Measurements from ENCODE around the gene CDYL. TPM values are rescaled to one million over a fixed set of nuclear protein-coding genes. Genes with fewer than 3 reads are reported as not detected.

The CDYL gene
- total RNA-seq, 1 donor from 2014 or later: 74.1 TPM

DNA sequence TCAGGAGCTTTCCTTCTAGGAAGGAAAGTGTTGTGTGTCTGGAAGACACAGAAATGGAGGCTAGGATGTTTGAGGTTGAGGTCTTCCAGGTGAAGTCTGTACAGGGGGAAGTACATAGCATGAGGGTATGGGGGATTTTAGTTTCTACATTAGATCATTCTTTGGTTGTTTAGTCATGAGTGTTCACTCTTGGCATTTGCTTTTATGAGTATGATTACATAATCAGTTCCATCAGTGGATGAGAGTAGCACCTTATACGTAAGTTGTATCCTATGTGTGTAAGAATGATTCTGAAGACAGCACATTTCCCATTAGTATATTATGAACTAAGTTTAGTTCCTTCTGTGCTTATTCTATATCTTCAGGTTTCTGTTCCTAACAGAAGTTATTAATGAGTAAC, 1.9 kb downstream of the CDYL start:
- Mint-ChIP-seq H3K27ac (peak overlapping the region; percentile 92), H3K4me3 (peak overlapping the region; percentile 92), H3K36me3 (peaks cover 22% of the 10 kb centered on the region), H3K27me3 (peaks cover 22% of the 10 kb centered on the region), H3K4me1 (ENCODE audit: unreplicated experiment) (peaks cover 29% of the 10 kb centered on the region), H3K9me3 (peaks cover 11% of the 10 kb centered on the region)
- no peak for TF ChIP-seq CTCF (conservative IDR thresholded peaks at IDR 0.05)
- no peak for DNase-seq (ENCODE audit: extremely low spot score, unreplicated experiment)

DNA sequence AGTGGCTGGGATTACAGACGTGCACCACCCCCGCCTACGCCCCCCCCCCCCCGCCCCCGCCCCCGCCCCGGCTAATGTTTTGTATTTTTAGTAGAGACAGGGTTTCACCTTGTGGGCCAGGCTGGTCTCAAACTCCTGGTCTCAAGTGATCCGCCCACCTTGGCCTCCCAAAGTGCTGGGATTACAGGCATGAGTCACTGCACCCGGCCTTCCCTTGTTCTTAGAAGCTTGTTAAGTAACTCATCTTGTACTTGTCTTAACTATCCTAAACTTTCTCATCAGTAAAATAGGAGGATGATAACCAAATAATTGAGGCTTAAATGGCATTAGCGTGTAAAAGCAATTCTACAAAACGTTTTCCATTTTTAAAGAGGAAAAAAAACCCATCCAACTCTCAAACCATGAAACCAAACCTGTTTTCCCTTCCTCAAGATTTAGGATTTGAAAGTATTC, 4.2 kb downstream of the CDYL start:
- H3K4me1 Mint-ChIP-seq (ENCODE audit: unreplicated experiment): peaks cover 23% of the 10 kb centered on the region
- H3K9me3 Mint-ChIP-seq: peaks cover 18% of the 10 kb centered on the region
- peak overlapping the region; percentile 62 for H3K4me3 Mint-ChIP-seq
- no peak for TF ChIP-seq CTCF (conservative IDR thresholded peaks at IDR 0.05)
- no peaks in the 10 kb centered on the region for H3K27me3 Mint-ChIP-seq
- peaks cover 29% of the 10 kb centered on the region for H3K36me3 Mint-ChIP-seq
- H3K27ac Mint-ChIP-seq: peak overlapping the region; percentile 70
- no peak for DNase-seq (ENCODE audit: extremely low spot score, unreplicated experiment)

DNA sequence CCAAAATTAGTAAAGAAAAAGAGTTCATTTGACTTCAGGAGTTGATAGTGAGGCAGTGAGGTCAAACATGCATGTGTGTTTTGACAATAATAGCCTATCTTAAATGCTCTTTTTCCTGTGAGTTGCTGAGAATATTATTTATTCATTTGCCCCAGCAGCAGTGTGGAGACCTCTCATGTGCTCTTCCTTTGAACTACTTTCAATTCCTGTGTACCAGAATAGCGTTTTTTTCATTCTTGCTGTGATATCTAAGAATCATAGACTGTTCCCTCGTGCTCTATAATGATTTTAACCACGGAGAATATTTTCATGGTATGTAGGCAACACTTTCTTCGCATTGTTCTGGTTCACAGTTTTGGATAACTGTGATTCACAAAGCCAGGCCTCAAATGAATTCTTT, 5.2 kb downstream of the CDYL start:
- peaks cover 18% of the 10 kb centered on the region for H3K9me3 Mint-ChIP-seq
- peak overlapping the region; percentile 70 for H3K27ac Mint-ChIP-seq
- no peak overlapping the region for H3K4me3 Mint-ChIP-seq
- DNase-seq (ENCODE audit: extremely low spot score, unreplicated experiment): no peak
- H3K4me1 Mint-ChIP-seq (ENCODE audit: unreplicated experiment): peaks cover 32% of the 10 kb centered on the region
- no peak for TF ChIP-seq CTCF (conservative IDR thresholded peaks at IDR 0.05)
- H3K27me3 Mint-ChIP-seq: no peaks in the 10 kb centered on the region
- peaks cover 29% of the 10 kb centered on the region for H3K36me3 Mint-ChIP-seq

DNA sequence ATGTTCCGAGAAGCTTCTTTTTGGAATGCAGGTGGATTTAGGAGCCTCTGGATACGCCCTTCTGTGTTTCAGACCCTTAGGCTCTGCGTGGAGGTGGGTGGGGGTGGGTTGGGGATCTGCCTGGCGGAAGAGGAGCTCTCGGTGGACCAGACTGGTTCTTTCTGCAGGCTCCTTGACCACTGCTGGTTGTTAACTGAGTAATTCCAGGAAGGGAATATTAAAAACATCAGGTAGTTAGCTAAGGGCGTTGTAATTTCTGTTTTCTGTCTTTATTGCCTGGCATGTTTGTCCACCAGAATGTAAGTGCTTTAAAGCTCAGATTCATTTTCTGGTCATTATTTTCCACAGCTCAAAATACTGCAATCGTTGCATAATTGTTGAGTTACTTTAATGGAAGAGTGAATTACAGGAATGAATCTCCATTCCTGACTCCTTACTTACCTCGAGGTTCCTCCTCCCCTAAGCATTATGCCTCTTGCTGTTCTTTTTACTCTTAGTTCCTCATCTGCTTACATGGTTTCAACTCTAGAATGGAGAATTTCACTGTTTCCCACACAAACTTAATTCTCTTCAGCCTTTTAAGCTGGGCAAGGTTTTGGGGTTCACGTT, 5.9 kb downstream of the CDYL start:
- peak overlapping the region; percentile 14 for H3K27ac Mint-ChIP-seq
- DNase-seq (ENCODE audit: extremely low spot score, unreplicated experiment): no peak
- peaks cover 18% of the 10 kb centered on the region for H3K9me3 Mint-ChIP-seq
- no peak overlapping the region for H3K4me3 Mint-ChIP-seq
- TF ChIP-seq CTCF (conservative IDR thresholded peaks at IDR 0.05): no peak
- H3K4me1 Mint-ChIP-seq (ENCODE audit: unreplicated experiment): peaks cover 36% of the 10 kb centered on the region
- H3K36me3 Mint-ChIP-seq: peaks cover 33% of the 10 kb centered on the region
- no peaks in the 10 kb centered on the region for H3K27me3 Mint-ChIP-seq

DNA sequence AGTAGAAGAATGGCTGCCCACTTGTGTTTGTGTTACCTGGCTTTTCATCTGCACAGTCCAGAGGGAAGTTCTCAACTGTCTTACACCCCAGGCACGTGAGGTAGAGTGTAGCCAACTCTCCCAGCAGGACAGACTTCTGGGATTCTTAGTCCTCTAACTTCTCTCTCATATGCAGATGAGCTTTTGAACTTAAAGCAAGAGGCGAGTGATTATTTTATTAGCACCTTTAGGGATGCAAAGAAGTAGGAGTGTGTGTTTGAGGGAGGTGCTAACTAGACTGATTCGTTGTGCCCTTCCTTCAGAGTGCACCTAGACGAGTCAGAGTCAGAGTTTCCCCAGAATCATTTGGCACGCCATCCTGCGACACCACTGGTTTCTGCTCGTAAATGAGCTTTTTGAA, 10.8 kb downstream of the CDYL start:
- DNase-seq (ENCODE audit: extremely low spot score, unreplicated experiment): no peak
- no peak for TF ChIP-seq CTCF (conservative IDR thresholded peaks at IDR 0.05)
- no peaks in the 10 kb centered on the region for H3K27me3 Mint-ChIP-seq

More for the DNA sequence above, 10.8 kb downstream of the CDYL start:
- no peak overlapping the region for H3K4me3 Mint-ChIP-seq
- peaks cover 29% of the 10 kb centered on the region for H3K36me3 Mint-ChIP-seq
- H3K27ac Mint-ChIP-seq: no peak overlapping the region
- H3K9me3 Mint-ChIP-seq: peaks cover 12% of the 10 kb centered on the region
- H3K4me1 Mint-ChIP-seq (ENCODE audit: unreplicated experiment): peaks cover 45% of the 10 kb centered on the region

Data from type B pancreatic cell (in vitro differentiated cells).